Left renal cortex interstitium (tissue), 4 donors: ENCODE measurements around the gene TRPM5. TPM values are rescaled to one million over a fixed set of nuclear protein-coding genes. Genes with fewer than 3 reads are reported as not detected.

Source experiments
- DNase-seq, 4 donors: peaks; one replicate each; pipeline ENCODE4 v3.0.0-alpha.2; 2013; ENCODE audit warnings: low read depth in 4 of 4, low spot score in 2 of 4, missing footprints in 1 of 4
- polyA plus RNA-seq, 4 donors: library from polyadenylated mRNA; unstranded; fragments of 120-200 nt; gene quantifications; one replicate each; pipeline ENCODE4 v1.2.1, GENCODE V29; 2013; ENCODE audit not compliant: insufficient read length in 4 of 4

Gene TRPM5
- polyA plus RNA-seq, 4 donors: 1.7 to 5.0 (median 3.3) TPM

DNA sequence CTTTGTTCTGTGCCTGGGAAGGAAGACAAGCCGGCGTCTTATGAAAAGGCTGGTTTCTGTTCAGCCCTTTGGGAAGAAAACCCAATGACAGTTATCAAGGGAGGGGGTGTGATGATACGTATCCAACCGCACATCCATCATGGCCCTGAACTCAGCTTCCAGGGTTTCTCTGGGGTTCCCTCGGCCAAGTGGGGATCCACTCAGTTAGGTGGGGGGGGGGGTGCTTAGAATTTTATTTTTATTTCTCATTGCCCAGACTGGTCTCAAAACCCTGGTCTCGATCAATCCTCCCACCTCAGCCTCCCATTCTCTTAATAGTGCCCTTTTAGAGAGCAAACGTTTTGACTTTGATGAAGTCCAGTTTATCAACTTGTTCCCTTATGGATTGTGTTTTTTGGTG, 26.2 kb upstream of the TRPM5 start:
- no peak for DNase-seq

DNA sequence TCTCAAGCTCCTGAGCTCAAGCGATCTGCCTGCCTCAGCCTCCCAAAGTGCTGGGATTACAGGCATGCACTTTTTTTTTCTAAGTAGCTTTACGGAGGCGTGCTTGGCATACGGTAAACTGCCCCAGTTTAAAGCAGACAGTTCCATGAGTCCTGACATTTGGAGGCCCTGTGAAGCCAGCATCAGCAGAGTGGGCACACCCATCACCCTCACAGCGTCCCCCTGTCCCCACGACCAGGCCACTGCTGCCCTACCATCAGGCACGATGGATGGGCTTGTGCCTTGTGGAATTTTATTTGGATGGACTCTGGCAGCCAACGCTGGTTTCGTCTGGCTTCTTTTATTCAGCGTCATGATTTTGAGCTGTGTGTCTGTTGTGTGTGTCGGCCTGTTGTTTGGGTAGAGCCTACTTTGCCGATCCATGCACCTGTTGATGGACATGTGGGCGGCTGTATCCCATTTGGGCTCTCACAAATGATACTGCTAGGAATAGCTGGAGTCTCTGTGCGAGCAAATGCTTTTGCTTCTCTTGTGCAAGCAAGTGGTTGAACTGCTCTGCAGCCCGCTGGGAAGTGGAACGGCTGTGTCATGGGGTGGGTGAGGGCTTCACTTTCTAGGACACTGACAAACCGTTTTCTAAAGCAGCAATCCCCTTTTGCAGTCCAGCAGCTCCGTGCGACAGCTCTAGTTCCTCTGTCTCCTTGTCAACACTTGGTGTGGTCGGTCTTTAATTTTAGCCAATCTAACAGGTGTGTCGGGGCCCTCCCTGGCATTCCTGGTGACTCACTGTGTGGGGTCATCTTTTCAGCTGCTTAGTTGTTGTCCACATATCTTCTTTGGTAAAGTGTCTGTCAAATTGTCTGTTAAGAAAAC, 24.3 kb upstream of the TRPM5 start:
- no peak for DNase-seq

DNA sequence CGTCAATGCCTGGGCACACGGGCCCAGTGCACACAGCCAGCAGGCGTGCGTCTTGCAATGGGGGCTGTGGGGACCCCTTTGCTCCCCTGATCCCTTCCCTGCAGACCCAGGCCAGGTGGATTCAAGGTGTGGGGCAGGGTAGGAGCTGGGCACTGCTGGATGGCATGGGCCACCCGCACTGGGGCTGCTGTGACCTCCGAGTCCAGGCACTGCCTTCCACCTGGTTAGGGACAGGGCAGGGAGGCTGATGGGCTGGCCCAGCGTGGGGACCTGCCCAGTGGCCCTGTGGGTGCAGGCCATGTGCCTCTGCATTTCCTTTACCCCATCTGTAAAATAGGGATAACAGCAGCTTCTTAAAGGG, 23.4 kb upstream of the TRPM5 start:
- DNase-seq: no peak

DNA sequence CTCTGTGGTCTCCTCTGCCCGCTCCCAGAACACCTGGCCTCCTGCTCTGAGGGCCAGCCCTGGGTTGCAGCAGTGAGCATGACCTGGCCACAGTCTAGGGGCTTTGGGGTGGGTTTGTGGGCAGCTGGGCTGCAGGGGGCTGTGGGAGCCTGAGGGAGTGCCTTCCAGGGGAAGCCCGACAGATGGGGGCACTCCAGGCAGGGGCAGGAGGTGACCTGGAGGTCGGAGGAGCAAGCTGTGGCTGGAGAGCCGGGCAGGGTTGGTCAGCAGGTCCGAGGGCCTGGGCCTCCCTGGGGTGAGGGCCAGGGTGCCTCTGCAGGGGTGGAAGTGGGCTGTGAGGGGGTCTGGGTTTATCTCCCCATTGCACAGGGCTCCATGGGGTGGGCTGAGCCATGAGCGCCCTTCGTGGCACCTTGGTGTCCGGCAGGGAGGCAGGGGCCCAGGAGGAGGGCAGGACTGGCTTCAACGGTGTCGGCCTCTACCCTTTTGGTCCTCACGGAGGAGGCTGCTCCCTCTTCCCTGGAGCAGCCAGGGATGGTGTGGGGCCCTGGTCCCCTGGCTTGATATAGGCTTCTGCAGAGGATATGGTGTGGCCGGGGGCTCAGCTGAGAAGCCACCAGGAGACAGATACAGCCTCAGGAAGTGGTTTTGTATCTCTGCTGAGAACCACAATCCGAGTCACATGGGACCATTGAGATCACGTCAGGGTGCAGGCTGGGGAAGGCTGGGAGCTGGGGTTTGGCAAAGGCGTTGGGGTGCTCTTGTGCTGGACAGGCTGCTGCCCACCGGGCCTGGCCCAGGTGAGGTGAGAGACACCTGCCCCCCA, 22.8 kb upstream of the TRPM5 start:
- no peak for DNase-seq

DNA sequence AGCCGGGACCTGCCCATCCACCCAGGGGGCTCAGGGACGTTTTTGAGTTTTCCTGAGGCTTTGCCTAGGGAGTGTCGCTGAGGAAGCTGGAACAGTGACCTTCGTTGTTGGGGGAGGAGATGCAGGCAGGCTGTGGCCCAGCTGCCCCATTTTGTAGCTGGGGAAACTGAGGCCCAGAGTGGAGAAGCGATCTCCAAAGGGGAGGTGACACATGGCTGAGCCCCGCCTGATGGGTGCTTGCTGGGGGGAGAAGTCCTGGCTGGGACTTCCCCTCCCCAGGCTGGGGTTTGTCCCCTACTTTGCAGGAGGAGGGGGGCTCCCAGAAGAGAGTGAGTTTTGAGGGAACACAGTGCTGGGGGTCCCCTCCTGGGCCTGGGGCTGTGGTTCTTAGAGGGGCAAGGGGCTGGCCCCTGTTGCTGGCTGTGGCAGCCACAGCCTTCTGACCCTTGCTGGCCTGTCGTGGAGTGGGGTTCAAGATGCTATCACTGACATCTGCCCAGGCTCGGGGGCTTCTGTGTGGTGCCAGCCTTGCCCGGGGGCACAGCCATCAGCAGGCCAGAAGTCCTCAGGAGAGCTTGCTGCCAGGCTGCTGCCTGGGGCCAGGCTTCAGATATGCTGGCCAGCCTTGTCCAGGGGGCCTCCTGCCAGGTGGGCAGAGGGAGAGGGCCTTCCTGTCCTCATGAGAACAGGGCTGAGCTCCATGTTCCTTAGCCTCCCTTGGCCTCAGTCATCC, 21.9 kb upstream of the TRPM5 start:
- DNase-seq: no peak

DNA sequence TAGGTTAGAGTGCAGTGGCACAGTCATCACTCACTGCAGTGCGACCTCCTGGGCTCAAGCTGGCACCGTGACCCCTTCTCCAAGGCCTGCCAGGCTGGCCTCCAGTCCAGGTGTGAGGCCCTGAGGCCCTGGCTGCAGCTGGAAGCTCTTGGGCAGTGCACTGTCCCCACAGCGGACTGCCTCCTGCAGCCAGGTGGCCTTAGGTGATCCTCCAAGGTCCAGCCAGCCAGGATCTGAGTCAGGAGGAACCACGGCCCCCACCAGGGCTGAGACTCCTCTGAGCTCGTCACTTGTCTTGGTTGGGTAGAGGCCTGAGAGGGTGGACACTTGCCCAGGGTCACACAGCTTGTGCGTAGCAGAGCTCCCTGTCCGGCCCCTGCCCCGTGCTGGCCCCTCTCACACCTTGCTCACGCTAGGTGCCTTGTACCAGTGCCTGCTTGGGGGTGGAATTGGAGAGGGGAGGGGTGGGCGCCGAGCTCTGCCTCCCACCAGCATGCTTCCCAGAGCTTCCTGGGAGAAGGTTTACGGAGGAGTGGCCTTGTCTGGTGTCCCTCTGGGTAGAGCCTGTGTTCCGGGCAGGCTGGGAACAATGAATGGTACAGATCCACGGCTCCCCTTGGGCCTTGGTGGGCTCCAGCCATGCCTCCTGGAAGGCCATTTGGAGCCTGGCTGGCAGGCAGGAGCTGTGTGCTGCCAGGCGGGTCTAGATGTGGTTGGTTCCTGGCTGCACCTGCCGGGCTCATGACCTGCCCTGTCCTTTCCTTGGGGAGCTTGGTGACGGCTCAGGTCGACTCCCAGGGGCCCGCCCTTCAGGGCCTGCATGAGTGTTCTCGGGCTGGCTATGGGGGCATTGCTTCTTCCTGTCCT, 21.1 kb upstream of the TRPM5 start:
- no peak for DNase-seq

DNA sequence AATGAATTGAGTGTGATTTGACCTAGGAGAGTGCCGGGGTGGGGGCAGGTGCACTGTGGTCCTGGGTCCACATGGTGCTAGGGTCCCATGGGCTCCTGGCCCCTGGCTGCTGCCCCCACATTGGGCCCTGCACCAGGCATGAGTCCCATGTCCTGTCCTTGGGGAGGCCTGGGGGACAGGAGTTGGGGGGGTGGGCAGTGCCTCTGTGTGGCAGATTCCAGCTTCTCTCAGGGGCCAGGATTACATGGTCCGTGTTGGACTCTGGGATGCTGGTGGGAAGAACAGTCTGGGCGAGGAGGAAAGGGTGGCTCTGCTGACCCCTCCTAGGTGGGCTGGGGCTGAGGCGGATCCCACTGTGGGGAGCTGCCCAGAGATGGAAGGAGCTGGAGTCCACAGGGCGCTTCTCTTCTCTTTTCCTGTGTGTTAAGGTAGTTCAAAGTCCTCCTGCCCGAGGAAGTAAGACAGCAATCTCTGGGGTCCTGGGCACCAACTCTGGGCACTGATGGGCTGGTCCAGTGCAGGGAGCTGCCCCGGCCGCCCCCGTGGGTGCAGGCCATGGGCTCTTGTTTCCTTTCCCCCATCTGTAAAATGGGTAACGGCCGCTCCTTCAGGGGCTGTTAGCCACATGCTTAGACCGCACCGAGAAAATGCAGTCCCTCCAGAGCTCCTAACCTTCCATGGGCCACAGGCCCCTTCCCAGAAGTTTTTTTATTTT, 20.3 kb upstream of the TRPM5 start:
- DNase-seq: no peak

DNA sequence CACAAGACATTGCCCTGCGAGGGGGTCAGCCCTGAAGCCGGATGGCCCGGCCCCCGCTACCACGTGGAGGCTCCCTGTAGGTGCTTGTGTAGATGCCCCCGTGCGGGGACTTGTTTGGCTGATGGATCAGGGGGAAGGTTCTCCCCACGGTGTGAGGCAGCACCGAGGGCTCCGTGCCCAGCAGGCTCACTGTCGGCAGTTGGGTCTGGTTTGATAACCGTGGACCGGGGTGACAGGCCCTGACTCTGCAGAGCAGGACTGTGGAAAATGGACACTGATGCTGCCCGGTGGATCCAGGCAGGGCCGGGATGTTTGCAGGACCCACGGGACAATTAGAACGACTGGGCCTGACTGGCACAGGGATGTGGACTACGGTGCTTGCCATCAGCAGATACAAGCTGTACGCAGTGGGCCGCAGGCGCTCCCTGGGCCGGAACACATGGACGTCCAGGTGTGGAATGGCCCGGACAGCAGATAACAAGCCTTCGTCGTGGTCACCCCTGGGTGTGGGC, 19.5 kb upstream of the TRPM5 start:
- no peak for DNase-seq

DNA sequence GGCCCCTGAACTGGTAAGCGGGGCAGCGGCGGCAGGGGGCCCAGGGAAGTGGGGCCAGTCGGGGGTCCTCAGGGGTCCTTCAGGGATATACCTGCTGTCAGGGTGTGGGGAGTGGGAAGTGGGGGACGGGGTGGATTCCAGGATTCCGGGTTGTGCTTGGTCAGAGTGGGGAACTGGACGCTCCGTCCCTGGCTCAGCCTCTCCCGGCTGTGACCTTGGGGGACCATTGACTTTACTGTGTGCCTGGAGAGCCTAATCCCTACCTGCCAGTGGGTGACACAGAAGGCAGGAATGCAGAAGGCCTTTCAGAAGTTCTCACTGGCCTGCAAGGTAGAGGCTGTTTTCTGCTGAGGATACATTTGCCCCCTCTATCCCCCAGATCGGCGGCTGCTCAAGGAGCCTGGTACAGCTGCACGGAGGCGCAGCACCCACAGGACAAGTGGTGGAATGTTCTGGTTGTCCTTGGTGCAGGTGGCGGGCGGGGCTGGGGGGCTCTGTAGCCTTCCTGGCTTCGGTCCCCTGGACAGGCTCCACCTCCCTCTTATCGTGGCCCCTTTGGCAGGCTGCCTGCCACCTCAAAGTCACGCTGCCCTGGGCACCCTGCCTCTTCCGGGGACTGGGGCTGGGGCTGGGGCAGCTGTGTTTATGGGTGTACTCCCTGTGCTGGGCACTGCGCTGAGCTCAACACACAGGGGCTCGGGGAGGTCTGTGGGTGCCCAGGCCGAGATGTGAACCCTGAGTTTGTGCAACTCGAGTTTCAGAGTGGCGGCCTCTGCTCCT, 18.9 kb upstream of the TRPM5 start:
- no peak for DNase-seq

DNA sequence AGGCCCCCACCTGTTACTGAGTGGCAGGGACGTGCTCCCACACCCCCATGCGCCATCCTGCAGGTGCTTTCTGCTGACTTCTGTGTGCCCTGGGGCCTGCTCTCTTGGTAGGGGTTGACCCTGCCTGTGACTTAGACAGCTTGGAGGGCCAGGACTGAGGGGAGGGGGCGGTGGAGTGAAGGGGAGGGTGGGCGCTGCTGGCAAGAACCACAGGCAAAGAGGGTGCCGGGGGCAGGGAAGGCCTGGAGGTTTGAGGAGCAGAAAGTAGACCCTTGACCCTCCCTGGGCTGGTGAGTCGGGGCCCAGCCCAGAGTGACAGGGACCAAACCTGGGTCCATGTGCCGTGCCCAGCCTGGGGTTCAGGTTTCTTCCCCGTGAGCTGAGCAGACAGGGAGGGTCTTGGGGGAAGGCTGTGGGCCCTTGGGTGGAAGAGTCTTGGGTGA, 18.2 kb upstream of the TRPM5 start:
- DNase-seq: no peak

DNA sequence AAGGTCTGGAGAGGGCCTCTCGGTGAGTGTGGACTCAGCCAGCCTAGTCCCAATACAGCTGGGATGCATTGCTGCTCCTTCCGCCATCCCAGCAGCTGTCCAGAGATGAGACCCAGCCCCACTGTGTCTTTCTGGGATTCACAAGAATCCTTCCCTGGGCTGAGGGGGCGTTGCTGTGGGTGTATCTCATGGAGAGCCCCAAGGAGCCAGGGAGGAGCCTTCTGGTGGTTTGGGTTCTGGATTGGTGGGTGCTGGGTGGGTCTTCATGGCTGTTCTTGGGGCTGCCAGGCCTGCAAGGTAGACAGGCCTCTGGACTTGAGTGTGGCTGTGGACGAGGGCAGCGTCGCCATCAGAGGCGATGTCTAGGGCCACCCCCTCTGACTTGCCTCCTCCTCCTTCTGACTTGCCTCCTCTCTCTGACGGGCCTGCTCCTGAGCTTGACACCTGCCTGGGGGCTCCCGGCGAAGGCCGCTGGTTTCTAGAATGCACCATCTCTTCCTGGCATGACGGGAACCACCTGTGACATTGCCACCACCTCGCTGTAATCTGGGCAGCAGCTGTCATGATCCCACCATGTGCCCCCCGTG, 17.7 kb upstream of the TRPM5 start:
- no peak for DNase-seq

DNA sequence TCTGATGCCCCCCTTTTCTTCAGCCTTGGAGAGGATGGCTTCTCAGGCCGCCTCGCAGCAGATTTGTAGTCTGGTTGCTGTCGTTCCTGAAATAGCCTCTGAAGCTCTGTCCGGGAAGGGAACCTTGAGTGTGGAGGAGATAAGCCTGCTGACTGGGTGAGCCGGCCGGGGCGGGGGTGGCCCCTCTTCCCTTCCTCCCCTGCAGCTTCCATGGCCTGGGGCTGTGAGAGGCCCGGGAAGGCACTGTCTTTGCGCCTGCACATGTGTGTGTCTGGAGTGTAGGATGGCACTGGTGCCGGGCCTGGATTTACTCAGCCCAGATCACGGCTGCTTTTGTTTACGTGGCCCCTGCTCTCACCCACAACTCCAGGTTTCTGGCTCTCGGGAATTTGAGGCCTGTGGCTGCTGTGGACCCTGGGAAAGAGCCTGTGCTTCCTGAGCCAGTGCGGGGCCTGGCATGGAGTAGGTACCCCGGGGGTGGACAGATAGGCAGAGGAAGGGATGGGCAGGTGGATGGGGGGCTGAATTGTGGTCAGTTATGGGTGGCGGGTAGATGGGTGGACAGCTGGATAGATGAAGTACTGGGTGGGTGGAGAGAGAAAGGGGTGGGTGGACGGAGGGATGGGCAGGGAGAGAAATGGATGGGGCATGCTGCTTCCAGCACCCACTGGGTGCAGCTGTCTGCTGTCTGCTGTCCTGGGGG, 17.1 kb upstream of the TRPM5 start:
- no peak for DNase-seq

DNA sequence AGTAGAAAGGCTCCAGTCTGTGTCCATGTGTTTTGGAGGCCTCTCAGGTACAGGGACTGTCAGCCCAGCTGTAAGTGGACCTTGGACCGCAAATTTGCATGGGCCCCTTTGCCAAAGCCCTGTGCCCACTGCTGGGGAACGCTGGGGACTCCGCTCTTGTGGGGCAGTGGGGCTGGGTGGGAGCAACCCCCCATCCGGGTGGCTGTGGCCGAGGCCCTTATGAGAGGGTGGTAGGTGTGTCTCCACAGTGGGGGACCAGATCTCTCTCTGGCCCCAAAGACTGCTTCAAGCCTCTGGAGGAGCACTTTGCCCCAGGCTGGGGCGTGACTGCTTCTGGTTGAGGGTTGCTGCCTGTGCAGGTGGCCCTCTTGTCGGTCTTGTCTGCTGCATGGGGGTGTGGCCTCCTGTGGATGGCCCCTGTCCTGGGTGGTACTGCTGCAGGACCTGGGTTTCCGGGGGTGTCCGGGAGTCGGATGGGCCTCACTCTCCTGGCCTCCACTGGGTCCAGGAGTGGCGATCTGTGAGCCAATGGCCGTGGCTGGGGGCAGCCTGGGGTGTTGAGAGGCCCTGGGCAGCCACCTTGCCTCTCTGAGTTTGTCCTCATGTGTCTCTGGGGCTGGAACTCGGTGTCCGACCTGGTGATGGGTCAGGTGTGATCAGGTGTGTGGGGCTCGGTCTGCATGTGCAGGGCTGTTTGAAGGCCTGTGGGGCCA, 16.4 kb upstream of the TRPM5 start:
- no peak for DNase-seq

DNA sequence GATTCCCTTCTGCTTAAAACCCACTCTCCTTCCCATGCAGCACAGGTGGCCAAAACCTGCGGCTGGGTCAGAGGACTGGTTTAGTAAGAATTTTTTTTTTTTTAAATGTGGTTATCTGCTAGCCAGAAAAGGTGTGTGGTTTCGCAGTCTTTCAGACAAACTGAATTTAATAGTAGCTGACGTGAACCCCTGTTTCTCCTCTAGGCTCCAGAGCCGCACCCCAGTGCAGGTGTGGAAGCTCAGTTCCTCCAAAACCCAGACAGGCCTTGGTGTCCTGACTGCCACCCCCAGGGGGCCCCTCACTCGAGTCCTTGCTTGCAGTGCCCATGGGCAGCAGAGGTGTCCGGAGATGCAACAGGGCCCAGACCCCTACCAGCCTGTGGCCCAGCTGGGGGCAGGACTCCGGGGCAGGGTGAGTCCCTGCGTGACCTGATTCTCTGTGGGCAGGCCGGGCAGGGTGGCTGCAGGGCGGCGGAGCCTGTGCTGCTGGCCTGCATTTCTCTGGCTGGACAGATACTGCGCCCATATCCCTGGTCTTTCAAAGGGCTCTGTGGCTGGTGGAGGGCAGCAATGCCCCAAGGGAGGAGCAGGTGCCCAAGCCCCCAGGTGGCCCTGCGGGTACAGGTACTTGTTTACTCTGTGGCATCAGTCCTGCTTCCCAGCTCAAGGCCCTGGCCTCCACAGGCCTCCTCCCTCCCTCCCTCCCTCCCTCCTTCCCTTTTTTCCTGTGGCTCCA, 15.7 kb upstream of the TRPM5 start:
- DNase-seq: no peak

DNA sequence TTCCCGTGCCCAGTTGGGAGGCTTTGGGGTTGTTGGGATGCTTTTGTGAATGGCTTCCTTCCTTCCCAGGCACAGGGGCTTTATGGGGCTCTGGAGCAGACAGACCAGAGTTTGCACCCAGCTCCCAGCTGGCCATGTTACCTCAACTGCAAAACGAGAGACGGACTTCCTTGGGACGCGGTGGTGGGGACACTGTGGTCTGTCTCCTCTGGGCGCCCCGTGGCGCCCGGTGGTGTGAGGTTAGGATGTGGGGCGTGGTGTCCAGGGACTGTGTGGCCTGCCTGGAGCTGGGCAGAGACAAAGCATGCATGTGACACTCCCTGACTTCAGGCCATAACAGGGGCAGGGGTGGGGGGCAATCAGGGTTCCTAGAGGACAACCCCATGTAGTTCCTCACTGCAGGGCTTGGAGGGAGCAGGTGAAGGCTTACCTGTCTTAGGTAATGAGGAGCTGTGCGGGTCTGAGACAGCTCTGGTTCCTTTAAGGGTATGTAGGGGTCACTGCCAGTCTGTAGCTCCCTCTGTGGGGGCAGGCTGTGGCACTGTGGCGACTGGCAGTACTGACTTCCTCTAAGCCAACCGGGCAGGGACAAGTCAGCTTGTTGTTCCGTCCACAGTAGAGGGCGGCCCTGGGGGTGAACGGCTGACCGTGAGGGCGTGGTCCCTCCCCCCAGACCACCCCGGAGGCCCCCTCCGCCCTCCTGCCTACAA, 14.9 kb upstream of the TRPM5 start:
- no peak for DNase-seq

DNA sequence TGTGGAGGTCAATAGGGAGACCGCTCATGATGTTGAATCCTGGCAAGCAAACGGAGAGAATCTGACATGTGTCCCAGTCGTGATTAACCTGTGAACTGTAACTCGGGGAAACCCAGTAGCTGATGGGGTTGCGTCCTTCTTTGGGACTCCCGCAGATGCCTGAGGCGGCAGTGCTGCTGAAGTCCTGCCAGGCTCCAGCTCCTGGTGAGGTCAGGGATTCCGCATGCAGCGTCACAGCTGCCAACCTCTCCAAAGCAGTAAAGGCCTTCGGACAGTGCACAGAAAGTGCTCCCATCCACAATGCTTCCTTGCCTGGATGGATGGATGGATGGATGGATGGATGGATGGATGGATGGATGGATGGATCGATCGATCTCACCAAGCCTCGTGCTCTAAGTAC, 14.0 kb upstream of the TRPM5 start:
- DNase-seq: no peak
